Right cardiac atrium (tissue), 5 donors: ENCODE results near the gene RER1. TPM values are rescaled to one million over a fixed set of nuclear protein-coding genes. Genes with fewer than 3 reads are reported as not detected.
"Not testable (repeated sequence)": the region's sequence is repeated elsewhere in the genome, so short reads cannot be mapped to it uniquely, and the experiment has no call there.

Experiments used
- ATAC-seq, 2 donors: fragments of 200-7000 bp; cut with Tn5 transposase; one replicate each; pipeline versions ENCODE4 v1.8.0 to v1.9.1; 2020; ENCODE audit warnings: moderate library complexity in 2 of 2, mild to moderate bottlenecking in 1 of 2
- DNase-seq, 3 donors: peaks; one replicate each; pipeline ENCODE4 v3.0.0-alpha.2; 2020
- H3K27ac ChIP-seq: one replicate; pipeline ENCODE4 v1.5.1; 2013; ENCODE audit warnings: mild to moderate bottlenecking, low read length, control low read depth, moderate library complexity
- H3K27me3 ChIP-seq: one replicate; pipeline ENCODE4 v1.6.1; 2013; ENCODE audit not compliant: control insufficient read depth, insufficient read depth
- H3K4me1 ChIP-seq: one replicate; pipeline ENCODE4 v1.6.1; 2013; ENCODE audit warnings: low read length; ENCODE audit not compliant: control insufficient read depth, insufficient read depth
- H3K4me3 ChIP-seq: one replicate; pipeline ENCODE4 v1.5.1; 2013; ENCODE audit warnings: low read length, control low read depth
- H3K9me3 ChIP-seq: one replicate; pipeline ENCODE4 v1.6.1; 2013; ENCODE audit warnings: low read length; ENCODE audit not compliant: control insufficient read depth
- WGBS: extraction: QIAGEN DNeasy Blood & Tissue Kit; methylation state at CpG from one replicate; pipeline ENCODE4 v1.1.7; 2013; 5-methylcytosine and 5-hydroxymethylcytosine counted together
- intact Hi-C, 4 donors: fragments of 100-400 bp; cut with DNase I; formaldehyde crosslinking; loops; one replicate each; pipeline versions ENCODE4 v1.11.0 to v1.14.0; 2022 to 2023
- polyA plus RNA-seq: library from polyadenylated mRNA; stranded (reverse); fragments of 200-250 nt; gene quantifications from one replicate; pipeline ENCODE4 v1.2.3, GENCODE V29; 2013
- total RNA-seq, 4 donors: library from RNA; stranded (reverse); fragmentation: NEBNext Ultra II Directional; extraction: Animal tissue kit (Norgen Biotek cat#: 25700); gene quantifications; one replicate each; pipeline ENCODE4 v1.2.1, GENCODE V29; 2021
- donor health status: healthy with polysubstance abuse.
- donor health status: DM: no; HTN: yes; CAD: no.
- donor health status: DM: no; HTN: no; CAD: no.
- donor health status: DM: no; HTN: yes; CAD: no; lungs with severe emphysema.
- donor health status: DM: yes; HTN: yes; CAD: no.

The RER1 gene
- total and polyA plus RNA-seq, 5 donors: 50.3 to 93.9 (median 86.2) TPM

DNA sequence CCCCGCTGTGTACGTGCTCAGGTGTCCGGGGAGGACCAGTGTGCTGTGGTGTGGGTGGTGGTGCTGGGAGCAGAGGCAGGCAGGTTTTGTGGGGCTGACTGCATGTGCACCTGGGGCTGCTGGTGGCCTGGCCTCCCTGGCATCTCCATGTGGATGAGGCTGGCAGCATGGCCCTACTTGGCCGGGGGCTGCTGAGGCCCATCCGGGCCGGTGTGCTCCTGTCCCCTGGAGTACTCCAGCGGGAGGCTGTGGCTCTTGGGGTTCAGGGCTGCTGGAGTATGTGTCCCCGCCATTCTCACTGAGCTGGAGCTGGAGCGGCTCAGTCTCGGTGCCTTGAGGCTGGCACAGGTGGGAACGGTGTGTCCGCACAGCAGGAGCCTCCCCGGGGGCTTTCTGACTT, 41.6 kb downstream of the RER1 start:
- intact Hi-C loops: no loop called here
- no peaks in the 10 kb centered on the region for H3K27me3 ChIP-seq
- H3K27ac ChIP-seq: no peak overlapping the region
- H3K4me1 ChIP-seq: no peaks in the 10 kb centered on the region
- H3K9me3 ChIP-seq: no peaks in the 10 kb centered on the region
- no peak for DNase-seq
- 79% methylated on average over 13 of the region's 13 CpGs for WGBS
- no peak overlapping the region for H3K4me3 ChIP-seq
- no peak for ATAC-seq

DNA sequence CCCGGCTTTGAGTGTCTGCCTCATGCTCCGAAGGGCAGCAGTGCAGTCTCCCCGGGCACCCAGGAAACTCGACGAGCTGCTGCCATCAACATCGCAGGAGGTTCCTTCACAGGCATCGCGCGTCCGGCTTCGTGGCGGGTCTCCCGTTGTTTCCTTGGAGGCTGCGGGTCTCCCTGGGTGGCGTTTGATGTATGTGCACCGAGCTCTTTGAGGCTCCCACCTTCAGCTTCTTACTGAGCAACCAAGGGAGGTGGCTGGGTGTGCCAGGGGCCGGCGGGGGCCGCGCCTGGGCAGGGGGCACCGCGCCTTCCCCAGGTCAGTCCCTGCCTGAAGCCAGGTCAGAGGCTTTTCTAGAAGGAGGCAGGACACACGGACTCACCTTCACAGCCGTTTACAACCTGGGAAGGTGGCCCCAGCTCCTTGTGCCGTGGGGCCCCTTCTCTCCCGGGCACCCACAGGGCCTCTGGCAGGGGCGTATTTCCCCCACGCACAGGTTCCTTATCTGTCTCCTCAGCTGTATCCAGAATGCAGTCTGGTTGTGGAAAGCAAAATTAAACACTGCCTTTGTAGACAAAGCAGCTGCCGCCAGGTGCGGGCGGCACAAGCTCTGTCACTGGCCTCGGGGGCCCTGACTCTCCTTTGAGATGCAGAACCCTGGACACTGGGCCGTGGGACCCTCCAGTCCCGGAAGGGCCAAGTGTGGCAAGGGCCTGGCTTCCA, 42.5 kb downstream of the RER1 start:
- Histone ChIP-seq H3K4me1 (no peaks in the 10 kb centered on the region), H3K27ac (no peak overlapping the region), H3K27me3 (no peaks in the 10 kb centered on the region), H3K4me3 (no peak overlapping the region), H3K9me3 (no peaks in the 10 kb centered on the region)
- DNase-seq: no peak
- intact Hi-C loops: no loop called here
- 70% methylated on average over 34 of the region's 34 CpGs for WGBS
- ATAC-seq: no peak

DNA sequence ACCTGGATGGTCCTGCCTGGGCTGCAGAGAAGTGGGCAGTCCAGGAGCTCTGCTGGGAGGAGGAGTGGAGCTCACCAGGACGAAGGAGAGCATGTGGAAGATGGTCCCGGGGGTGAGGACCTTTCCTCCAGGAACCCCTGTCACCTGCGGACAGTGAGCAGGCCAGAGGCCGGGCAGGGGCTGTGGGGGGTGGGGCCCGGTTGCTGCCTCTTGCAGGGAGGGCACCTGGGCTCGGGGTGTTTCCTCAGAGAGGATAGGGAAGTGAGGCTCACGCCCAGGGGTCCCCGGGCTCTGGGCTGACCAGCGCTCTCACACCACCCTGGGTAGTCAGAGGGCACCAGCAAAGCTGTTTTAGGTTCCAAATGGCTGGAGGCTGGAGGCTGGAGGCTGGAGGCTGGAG, 43.5 kb downstream of the RER1 start:
- Histone ChIP-seq H3K9me3 (no peaks in the 10 kb centered on the region), H3K4me3 (no peak overlapping the region), H3K27me3 (no peaks in the 10 kb centered on the region), H3K27ac (no peak overlapping the region), H3K4me1 (no peaks in the 10 kb centered on the region)
- DNase-seq: no peak
- intact Hi-C loops: no loop called here
- ATAC-seq: no peak
- 67% methylated on average over 9 of the region's 9 CpGs for WGBS

DNA sequence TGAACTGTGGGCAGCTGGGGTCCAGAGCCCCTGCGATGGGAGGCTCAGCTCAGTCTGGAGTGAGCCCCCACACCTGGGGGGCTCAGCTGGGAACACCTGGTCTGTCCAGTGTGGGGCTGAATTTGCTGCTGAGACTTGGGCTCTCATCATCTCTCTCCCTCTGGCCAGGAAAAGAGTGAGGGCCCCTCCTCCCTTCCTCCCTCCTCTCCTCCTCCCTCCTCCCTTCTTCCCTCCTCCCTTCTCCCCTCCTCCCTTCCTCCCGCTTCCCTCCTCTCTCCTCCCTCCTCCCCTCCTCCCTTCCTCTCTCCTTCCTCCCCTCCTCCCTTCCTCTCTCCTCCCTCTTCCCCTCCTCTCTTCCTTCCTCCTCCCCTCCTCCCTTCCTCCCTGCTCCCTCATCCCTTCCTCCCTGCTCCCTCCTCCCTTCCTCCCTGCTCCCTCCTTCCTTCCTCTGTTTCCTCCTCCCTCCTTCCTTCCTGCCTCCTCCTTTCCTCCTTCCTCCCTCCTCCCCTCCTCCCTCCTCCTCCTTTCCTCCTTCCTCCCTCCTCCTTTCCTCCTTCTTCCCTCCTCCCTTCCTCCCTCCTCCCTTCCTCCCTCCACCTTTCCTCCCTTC, 44.2 kb downstream of the RER1 start:
- Histone ChIP-seq H3K4me1 (no peaks in the 10 kb centered on the region), H3K27me3 (no peaks in the 10 kb centered on the region), H3K9me3 (no peaks in the 10 kb centered on the region), H3K4me3 (no peak overlapping the region), H3K27ac (no peak overlapping the region)
- DNase-seq (no peak), ATAC-seq (no peak)
- WGBS: 67% methylated on average over 1 of the region's 2 CpGs
- intact Hi-C loops: no loop called here

DNA sequence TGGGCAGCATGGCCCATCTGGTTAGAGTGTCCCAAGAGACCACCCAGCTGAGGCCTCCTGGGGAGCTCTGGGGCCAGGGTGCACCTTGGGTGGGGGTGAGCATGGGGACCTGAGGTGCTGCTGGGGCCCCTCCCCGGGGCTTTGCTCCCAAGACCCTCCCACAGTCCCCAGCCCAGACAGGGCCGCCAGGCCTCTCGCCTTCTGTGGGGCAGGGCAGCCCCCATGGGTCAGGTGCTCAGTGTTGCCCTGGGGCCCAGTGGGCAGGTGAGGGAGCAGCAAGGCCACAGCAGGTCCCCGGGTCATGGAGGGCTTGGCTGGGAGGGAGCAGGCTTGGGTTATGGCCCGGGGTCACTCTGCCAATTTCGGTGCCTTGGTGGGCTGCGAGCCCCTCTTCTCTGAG, 45.2 kb downstream of the RER1 start:
- intact Hi-C loops: no loop called here
- no peak for DNase-seq
- Histone ChIP-seq H3K9me3 (no peaks in the 10 kb centered on the region), H3K27ac (no peak overlapping the region), H3K4me3 (no peak overlapping the region), H3K4me1 (no peaks in the 10 kb centered on the region), H3K27me3 (no peaks in the 10 kb centered on the region)
- 76% methylated on average over 7 of the region's 7 CpGs for WGBS
- no peak for ATAC-seq

DNA sequence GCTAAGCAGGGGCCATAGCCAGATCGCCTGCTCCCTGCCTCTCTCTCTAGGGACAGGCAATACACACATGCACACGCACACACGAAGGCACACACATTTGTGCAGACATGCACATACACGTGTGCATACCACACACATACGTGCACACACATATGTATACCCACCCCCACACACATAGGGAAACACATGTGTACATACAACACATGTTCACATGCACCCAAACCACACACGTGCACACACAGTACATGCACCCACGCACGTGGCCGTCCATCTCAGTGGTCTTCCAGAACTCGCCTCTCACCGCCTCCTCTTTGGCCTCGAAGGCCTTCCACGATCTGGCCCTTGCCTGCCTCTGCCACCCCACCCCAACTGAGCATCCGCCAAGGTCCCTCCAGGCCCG, 46.0 kb downstream of the RER1 start:
- intact Hi-C loops: no loop called here
- no peak for ATAC-seq
- no peak for DNase-seq
- Histone ChIP-seq H3K4me3 (no peak overlapping the region), H3K4me1 (no peaks in the 10 kb centered on the region), H3K27me3 (no peaks in the 10 kb centered on the region), H3K9me3 (no peaks in the 10 kb centered on the region), H3K27ac (no peak overlapping the region)
- 87% methylated on average over 15 of the region's 15 CpGs for WGBS

DNA sequence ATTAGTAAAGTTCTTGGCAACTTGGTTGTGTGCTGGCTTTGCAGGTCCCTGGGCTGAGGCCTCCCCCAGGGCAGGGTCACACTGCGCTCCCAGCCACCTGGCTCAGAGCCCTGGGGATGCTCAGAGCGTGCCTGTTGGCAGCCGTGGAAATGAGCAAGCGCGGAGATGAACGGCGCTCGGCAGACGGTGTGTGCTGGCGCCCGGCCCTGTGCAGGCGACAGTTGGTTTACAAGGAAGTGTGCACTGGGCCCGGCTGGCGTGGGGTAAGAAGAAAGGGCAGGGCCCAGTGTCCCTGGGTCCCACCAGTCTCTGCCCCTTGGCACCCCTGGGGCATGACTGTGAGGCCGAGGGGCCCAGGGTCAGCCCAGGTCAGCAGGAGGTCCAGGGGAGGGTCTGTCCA, 46.4 kb downstream of the RER1 start:
- intact Hi-C loops: no loop called here
- no peaks in the 10 kb centered on the region for H3K4me1 ChIP-seq
- no peaks in the 10 kb centered on the region for H3K27me3 ChIP-seq
- DNase-seq (no peak), ATAC-seq (no peak)
- no peaks in the 10 kb centered on the region for H3K9me3 ChIP-seq
- H3K4me3 ChIP-seq: no peak overlapping the region
- H3K27ac ChIP-seq: no peak overlapping the region
- WGBS: 74% methylated on average over 15 of the region's 15 CpGs

DNA sequence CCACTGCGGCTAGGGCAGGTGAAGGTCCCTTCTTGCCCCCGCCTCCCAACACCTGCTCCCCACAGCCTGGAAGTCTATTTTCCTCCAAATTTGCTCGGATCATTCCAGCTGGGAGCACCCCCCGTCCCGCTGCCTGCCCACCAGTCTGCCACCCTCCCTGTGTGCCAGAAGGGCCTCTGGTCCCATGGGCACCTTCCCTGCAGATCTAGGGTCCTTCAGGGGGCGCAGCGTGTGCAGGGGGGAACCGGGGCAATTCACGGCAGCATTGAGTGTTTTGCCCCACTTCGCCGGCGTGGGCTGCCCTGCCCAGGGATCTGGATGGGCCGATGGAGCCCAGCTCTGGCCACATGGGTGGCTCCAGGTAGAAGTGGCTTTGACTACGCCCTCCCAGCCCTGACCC, 47.0 kb downstream of the RER1 start:
- ATAC-seq (no peak), DNase-seq (no peak)
- Histone ChIP-seq H3K27me3 (no peaks in the 10 kb centered on the region), H3K4me3 (no peak overlapping the region), H3K4me1 (no peaks in the 10 kb centered on the region), H3K27ac (no peak overlapping the region), H3K9me3 (no peaks in the 10 kb centered on the region)
- 86% methylated on average over 14 of the region's 14 CpGs for WGBS
- intact Hi-C loops: no loop called here

DNA sequence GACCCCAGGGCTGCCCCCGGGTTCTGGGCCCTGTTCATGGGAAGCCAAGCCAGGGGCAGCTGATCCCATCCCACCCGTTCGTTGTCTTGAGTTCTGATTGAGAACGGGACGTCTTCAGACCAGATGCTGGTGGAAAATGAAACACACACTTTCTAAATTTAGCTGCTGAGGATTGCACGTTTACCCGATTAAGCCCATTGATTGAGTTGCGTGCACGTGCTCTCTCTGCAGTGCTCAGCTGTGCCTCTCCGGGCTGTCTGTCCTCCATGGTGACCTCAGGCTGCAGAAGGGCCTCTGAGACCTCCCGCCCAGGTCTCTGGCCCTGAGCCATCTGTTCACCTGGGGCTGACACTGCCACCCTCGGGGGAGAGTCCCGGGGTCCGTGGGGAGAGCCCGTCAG, 47.7 kb downstream of the RER1 start:
- ATAC-seq (no peak), DNase-seq (no peak)
- H3K27me3 ChIP-seq: no peaks in the 10 kb centered on the region
- H3K4me3 ChIP-seq: no peak overlapping the region
- WGBS: 65% methylated on average over 15 of the region's 15 CpGs
- H3K9me3 ChIP-seq: no peaks in the 10 kb centered on the region
- intact Hi-C loops: no loop called here
- no peak overlapping the region for H3K27ac ChIP-seq
- no peaks in the 10 kb centered on the region for H3K4me1 ChIP-seq

DNA sequence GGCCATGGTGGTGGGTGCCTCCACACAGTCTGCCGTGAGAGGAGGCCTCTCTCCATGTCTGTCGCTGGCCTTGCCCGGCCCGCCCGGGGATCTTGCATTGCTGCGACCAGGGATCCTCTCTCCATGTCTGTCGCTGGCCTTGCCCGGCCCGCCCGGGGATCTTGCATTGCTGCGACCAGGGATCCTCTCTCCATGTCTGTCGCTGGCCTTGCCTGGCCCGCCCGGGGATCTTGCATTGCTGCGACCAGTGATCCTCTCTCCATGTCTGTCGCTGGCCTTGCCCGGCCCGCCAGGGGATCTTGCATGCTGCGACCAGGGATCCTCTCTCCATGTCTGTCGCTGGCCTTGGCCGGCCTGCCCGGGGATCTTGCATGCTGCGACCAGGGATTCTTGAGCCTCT, 48.7 kb downstream of the RER1 start:
- not testable (repeated sequence) for DNase-seq, H3K4me3 ChIP-seq, H3K4me1 ChIP-seq, H3K27me3 ChIP-seq, H3K9me3 ChIP-seq, H3K27ac ChIP-seq
- ATAC-seq: peak; percentile 12 to 22
- intact Hi-C loops: loop anchor here in 1 of 4 donors (10.0 kb wide), 1 partner anchor 364 kb away; the partner anchor contains the start of gene TTC34
- WGBS: 95% methylated on average over 23 of the region's 23 CpGs

DNA sequence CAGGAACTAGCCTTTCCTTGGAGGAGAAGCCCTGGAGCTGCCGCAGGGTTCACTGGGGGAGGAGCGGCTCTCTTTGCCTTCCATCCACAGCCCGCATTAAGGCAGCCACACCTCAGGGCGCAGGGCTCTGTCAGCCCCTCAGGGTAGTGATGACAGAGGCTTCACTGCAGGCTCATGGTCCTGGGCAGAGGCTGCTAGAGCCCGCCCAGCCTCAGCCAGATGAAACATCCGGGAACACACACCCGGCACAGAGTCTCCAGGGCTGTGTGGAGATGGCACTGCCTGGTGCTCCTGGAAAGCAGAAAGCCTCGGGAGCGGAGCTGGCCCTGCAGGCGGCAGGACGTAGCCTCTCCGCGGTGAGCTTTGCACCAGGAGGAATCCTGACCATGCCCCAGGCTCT, 50.1 kb downstream of the RER1 start:
- intact Hi-C loops: loop anchor here in 1 of 4 donors (10.0 kb wide), 1 partner anchor 363 kb away; the partner anchor contains the start of gene TTC34
- no peak overlapping the region for H3K27ac ChIP-seq
- DNase-seq (no peak), ATAC-seq (no peak)
- no peaks in the 10 kb centered on the region for H3K9me3 ChIP-seq
- H3K27me3 ChIP-seq: no peaks in the 10 kb centered on the region
- H3K4me1 ChIP-seq: no peaks in the 10 kb centered on the region
- no peak overlapping the region for H3K4me3 ChIP-seq
- WGBS: 40% methylated on average over 13 of the region's 13 CpGs
